GM12878 (cell line): Measurements from ENCODE around the gene LKAAEAR1. TPM values are rescaled to one million over a fixed set of nuclear protein-coding genes. Genes with fewer than 3 reads are reported as not detected.

Experiments used
- ATAC-seq: fragments of 200-7000 bp; cut with Tn5 transposase; 3 replicates; pipeline ENCODE4 v1.9.1; 2020; ENCODE audit warnings: mild to moderate bottlenecking, moderate library complexity
- BruUV-seq: library from RNA; stranded (reverse); fragments of 400-500 nt; replicated peaks from 2 replicates; lab custom pipeline; 2021; lab: Mats Ljungman, UMichigan
- CTCF ChIA-PET: fragments of 300-600 bp; sonication (Branson Sonifier 250); formaldehyde crosslinking; extraction: SDS; loops from one replicate; lab custom pipeline; 2021; ENCODE audit warnings: inconsistent platforms; lab: Yijun Ruan, JAX
- POLR2A ChIA-PET: fragments of 350-600 bp; formaldehyde crosslinking; extraction: SDS; loops from one replicate; lab custom pipeline; 2021; ENCODE audit warnings: inconsistent platforms; lab: Charles Lee
- RAD21 ChIA-PET: fragments of 300-600 bp; sonication (Branson Sonifier 250); formaldehyde crosslinking; loops from one replicate; lab custom pipeline; 2023; ENCODE audit warnings: antibody characterized with exemption; ENCODE audit not compliant: unreplicated experiment; lab: Charles Lee
- SMC1A ChIA-PET: fragments of 300-600 bp; sonication (Branson Sonifier 250); formaldehyde crosslinking; loops from one replicate; lab custom pipeline; 2023; ENCODE audit not compliant: unreplicated experiment, uncharacterized antibody; lab: Charles Lee
- DNase-seq: peaks from one replicate; pipeline ENCODE4 v3.0.0-alpha.2; 2011; ENCODE audit warnings: low read depth, low spot score
- FAIRE-seq: peaks from 3 replicates; lab custom pipeline; 2011; peaks lifted over from hg19 to GRCh38; lab: Jason Lieb, UNC
- H2AFZ ChIP-seq: 2 replicates; pipeline ENCODE4 v1.6.0; 2011; ENCODE audit warnings: low read depth, low read length, control low read depth; ENCODE audit not compliant: control insufficient read depth
- H3K27ac ChIP-seq: 2 replicates; pipeline ENCODE4 v1.5.1; 2011; ENCODE audit warnings: control low read depth; ENCODE audit not compliant: control insufficient read depth, insufficient read depth
- H3K27me3 ChIP-seq, 2 experiments: replicated peaks in 1 of 2; 2 replicates each; pipeline versions ENCODE4 v1.6.0 to v1.6.1; 2011; ENCODE audit warnings: low read length in 1 of 2; ENCODE audit not compliant: control insufficient read depth in 2 of 2, insufficient read depth in 2 of 2
- H3K36me3 ChIP-seq, 2 experiments: 2 replicates each; pipeline ENCODE4 v1.5.1; 2011; ENCODE audit warnings: low read length in 1 of 2; ENCODE audit not compliant: control insufficient read depth in 2 of 2, insufficient read depth in 2 of 2
- H3K4me1 ChIP-seq: 2 replicates; pipeline ENCODE4 v1.6.1; 2011; ENCODE audit warnings: mild to moderate bottlenecking, low read length, moderate library complexity, mixed read lengths; ENCODE audit not compliant: control insufficient read depth, insufficient read depth
- H3K4me2 ChIP-seq: 2 replicates; pipeline ENCODE4 v1.6.0; 2011; ENCODE audit warnings: control low read depth; ENCODE audit not compliant: control insufficient read depth, insufficient read depth
- H3K4me3 ChIP-seq: fragments of 200-600 bp; sonication (generic); 2 replicates; pipeline ENCODE4 v1.5.1; 2016
- H3K79me2 ChIP-seq: 2 replicates; pipeline ENCODE4 v1.6.0; 2011; ENCODE audit warnings: low read length; ENCODE audit not compliant: control insufficient read depth, insufficient read depth
- H3K9ac ChIP-seq: 2 replicates; pipeline ENCODE4 v1.8.0; 2011; ENCODE audit warnings: low read length, control low read depth, mixed read lengths; ENCODE audit not compliant: control insufficient read depth, insufficient read depth
- H3K9me3 ChIP-seq: replicated peaks from 3 replicates; pipeline ENCODE4 v1.5.1; 2011; ENCODE audit warnings: mild to moderate bottlenecking, low read length; ENCODE audit not compliant: control insufficient read depth, insufficient read depth
- H4K20me1 ChIP-seq: 2 replicates; pipeline ENCODE4 v1.6.0; 2011; ENCODE audit not compliant: control insufficient read depth, insufficient read depth
- CEBPB ChIP-seq, 2 experiments: fragments of 150-350 bp in 1 of 2; IDR thresholded peaks; 2 replicates each; pipeline ENCODE4 v1.6.1; 2012 to 2014; ENCODE audit warnings: low read depth in 2 of 2, low read length in 2 of 2, borderline replicate concordance in 1 of 2, inconsistent platforms in 1 of 2
- HDGF ChIP-seq: fragments of 450-650 bp; IDR thresholded peaks from 2 replicates; pipeline ENCODE4 v1.6.1; 2016; ENCODE audit warnings: antibody characterized with exemption
- HSF1 ChIP-seq: fragments of 150-350 bp; IDR thresholded peaks from 2 replicates; pipeline ENCODE4 v1.6.1; 2014; ENCODE audit warnings: mild to moderate bottlenecking, low read depth, low read length
- KAT2A ChIP-seq: conservative IDR thresholded peaks from 2 replicates; pipeline ENCODE4 v1.6.1; 2011; ENCODE audit warnings: low read depth, low read length; ENCODE audit not compliant: control insufficient read depth
- POLR2A ChIP-seq: IDR thresholded peaks from 2 replicates; pipeline ENCODE4 v1.6.1; 2011; ENCODE audit warnings: low read depth, mild to moderate bottlenecking, low read length
- RFX5 ChIP-seq: IDR thresholded peaks from 2 replicates; pipeline ENCODE4 v1.6.1; 2011; ENCODE audit warnings: low read depth, low read length, improper control_type of control experiment
- ZNF207 ChIP-seq: fragments of 450-650 bp; IDR thresholded peaks from 2 replicates; pipeline ENCODE4 v1.6.1; 2014; ENCODE audit warnings: antibody characterized with exemption, mild to moderate bottlenecking, borderline replicate concordance
- ZNF384 ChIP-seq: IDR thresholded peaks from 2 replicates; pipeline ENCODE4 v1.6.1; 2012; ENCODE audit warnings: low read depth, mild to moderate bottlenecking, low read length, improper control_type of control experiment, borderline replicate concordance
- WGBS: methylation state at CpG from one replicate; pipeline ENCODE4 v1.1.6; 2016; ENCODE audit warnings: low lambda C conversion rate; ENCODE audit not compliant: insufficient replicate concordance, insufficient coverage; ENCODE audit errors: missing lambda C conversion rate; 5-methylcytosine and 5-hydroxymethylcytosine counted together
- in situ Hi-C: fragments of 300-500 bp; cut with MboI; formaldehyde crosslinking; loops from 9 replicates; pipeline ENCODE4 v1.14.3; 2018; ENCODE audit warnings: mixed read lengths
- intact Hi-C: fragments of 100-400 bp; cut with micrococcal nuclease; formaldehyde crosslinking; loops from one replicate; pipeline ENCODE4 v1.14.2; 2022; ENCODE audit not compliant: unreplicated experiment
- polyA plus RNA-seq, 11 experiments: library from polyadenylated mRNA; depleted of rRNA in 4 of 11; unstranded in 6 of 11; stranded (reverse) in 5 of 11; fragments of >200 nt; fragmentation: Nextera tagmentation in 4 of 11; fragmentation: Illumina TruSeq in 1 of 11; extraction: Ambion mirVana in 4 of 11; extraction: Trizol in 1 of 11; gene quantifications; 1 replicate in 1 of 11; 2 replicates in 10 of 11; pipeline versions ENCODE4 v1.2.1 to v1.2.3, GENCODE V29; 2011 to 2016; ENCODE audit warnings: inconsistent platforms in 2 of 11, missing spikeins in 2 of 11, low read depth in 1 of 11
- total RNA-seq, 4 experiments: library from RNA; depleted of rRNA in 3 of 4; stranded (reverse); fragments of >200 nt in 3 of 4; fragmentation: Illumina TruSeq in 1 of 4; extraction: Trizol in 1 of 4; gene quantifications; 2 replicates each; pipeline versions ENCODE4 v1.2.1 to v1.2.3, GENCODE V29; 2013 to 2021

Gene LKAAEAR1
- total and polyA plus RNA-seq, 10 of the 15 experiments (the other 5 are each of a cell fraction or from before 2014, with no cell fraction given), result not detected

GRCh38 chr20:64065062-64065973, 18.9 kb downstream of the LKAAEAR1 start:
- H3K4me2 ChIP-seq, result peak overlapping the region; percentile 68
- ChIA-PET SMC1A (interaction anchor here (0.6 to 2.0 kb wide), 4 partner anchors 11 to 85 kb away, joined by 3 to 10 read pairs (median 4); partner anchors contain the start of gene SAMD10), CTCF (interaction anchor here (0.6 to 2.4 kb wide), 8 partner anchors 8 to 85 kb away, joined by 3 to 19 read pairs (median 5); partner anchors contain the start of genes OPRL1, PRPF6 and RGS19), RAD21 (interaction anchor here (1.5 to 1.6 kb wide), 2 partner anchors 11 to 14 kb away, joined by 4 read pairs; partner anchors contain the start of genes OPRL1 and RGS19)
- FAIRE-seq, result no peak
- intact Hi-C loops, result no loop called here
- H3K4me1 ChIP-seq, result peaks cover 32% of the 10 kb centered on the region
- in situ Hi-C loops, result no loop called here
- H3K9me3 ChIP-seq, result no peaks in the 10 kb centered on the region
- TF ChIP-seq ZNF384 (no peak), POLR2A (peak; percentile 20; the same call in 1 of the 2 replicates)
- TF ChIP-seq, all 136 proteins: peak for 1
- Histone ChIP-seq H3K27me3 (no peaks in the 10 kb centered on the region), H2AFZ (no peak overlapping the region), H3K79me2 (no peaks in the 10 kb centered on the region), H3K9ac (no peak overlapping the region), H4K20me1 (no peaks in the 10 kb centered on the region), H3K4me3 (no peak overlapping the region), H3K36me3 (no peaks in the 10 kb centered on the region), H3K27ac (0 out of 2 replicates have a peak overlapping the region, but pooled peaks have one; percentile 10)
- no peak for ATAC-seq
- BruUV-seq, result no TSS peak
- POLR2A ChIA-PET, result interaction anchor here (0.5 to 3.0 kb wide), 4 partner anchors 11 to 83 kb away, joined by 3 to 10 read pairs (median 5); partner anchors contain the start of genes OPRL1 and RGS19
- 40% methylated on average over 25 of the region's 27 CpGs for WGBS
- no peak for DNase-seq

GRCh38 chr20:64064145-64064698, 20.0 kb downstream of the LKAAEAR1 start:
- no TSS peak for BruUV-seq
- TF ChIP-seq KAT2A (no peak), ZNF207 (no peak), CEBPB (IDR thresholded peaks at IDR 0.05; ENCODE audit: borderline replicate concordance in 1 of 2, low read depth in 2 of 2, low read length in 2 of 2) (no peak), HDGF (no peak), RFX5 (no peak), HSF1 (no peak)

More at GRCh38 chr20:64064145-64064698, 20.0 kb downstream of the LKAAEAR1 start:
- Histone ChIP-seq H2AFZ (no peak overlapping the region), H3K4me3 (peak overlapping the region; percentile 74), H3K9ac (peak overlapping the region; percentile 82; the same call in 1 of the 2 replicates), H3K9me3 (no peaks in the 10 kb centered on the region), H4K20me1 (no peaks in the 10 kb centered on the region), H3K4me1 (peaks cover 32% of the 10 kb centered on the region), H3K27me3 (no peaks in the 10 kb centered on the region), H3K79me2 (no peaks in the 10 kb centered on the region), H3K4me2 (peak overlapping the region; percentile 85), H3K36me3 (no peaks in the 10 kb centered on the region), H3K27ac (no peak overlapping the region)
- ChIA-PET RAD21 (no interaction called here), CTCF (interaction anchor here (0.7 to 1.4 kb wide), 4 partner anchors 10 to 26 kb away, joined by 3 to 6 read pairs (median 4); no protein-coding TSS in a partner anchor), POLR2A (interaction anchor here (0.5 to 3.0 kb wide), 3 partner anchors 13 to 536 kb away, joined by 3 to 10 read pairs (median 5); partner anchors contain the start of genes OPRL1 and RGS19), SMC1A (interaction anchor here (1.1 kb wide), 1 partner anchor 15 kb away, joined by 3 read pairs; the partner anchor contains the start of gene RGS19)
- 67% methylated on average over 12 of the region's 12 CpGs for WGBS
- DNase-seq (no peak), FAIRE-seq (no peak), ATAC-seq (no peak)
- intact Hi-C loops, result no loop called here
- in situ Hi-C loops, result no loop called here
